Activated CD4-positive, alpha-beta T cell treated with anti-CD3 and anti-CD28 coated beads, Interleukin-2, Interleukin-6, amounts not matched to agents 100 ng/mL and 50 ng/mL, durations not matched to agents 16 hours and 8 hours (primary cell): ENCODE results near the gene ATAD2B.
"Not testable (repeated sequence)": the region's sequence is repeated elsewhere in the genome, so short reads cannot be mapped to it uniquely, and the experiment has no call there.

ENCODE experiments used
- DNase-seq: peaks from one replicate; pipeline ENCODE4 v3.0.0-alpha.2; 2020

The ATAD2B gene

GRCh38 chr2:23782646-23783045 is 144.3 kb downstream of the ATAD2B start:
- no peak for DNase-seq

GRCh38 chr2:23782126-23782525 is 144.8 kb downstream of the ATAD2B start:
- DNase-seq = no peak

DNA sequence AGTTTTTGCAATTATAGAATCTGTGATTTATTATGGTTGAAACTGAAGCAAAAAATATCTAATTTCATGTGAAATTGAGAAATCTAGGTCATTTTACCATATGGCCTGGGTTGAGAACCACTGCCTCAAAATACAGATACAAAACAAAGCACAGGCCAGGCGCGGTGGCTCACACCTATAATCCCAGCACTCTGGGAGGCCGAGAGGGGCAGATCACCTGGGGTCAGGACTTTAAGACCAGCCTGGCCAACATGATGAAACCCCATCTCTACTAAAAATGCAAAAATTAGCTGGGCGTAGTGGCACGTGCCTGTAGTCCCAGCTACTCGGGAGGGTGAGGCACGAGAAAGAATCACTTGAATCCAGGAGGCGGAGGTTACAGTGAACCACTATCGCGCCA is 146.5 kb downstream of the ATAD2B start:
- DNase-seq = not testable (repeated sequence)

- DNase-seq = no peak
These were observed 149.1 kb downstream of the ATAD2B start for GRCh38 chr2:23777826-23778225.

GRCh38 chr2:23776021-23776420 is 150.9 kb downstream of the ATAD2B start:
- DNase-seq = no peak

DNA sequence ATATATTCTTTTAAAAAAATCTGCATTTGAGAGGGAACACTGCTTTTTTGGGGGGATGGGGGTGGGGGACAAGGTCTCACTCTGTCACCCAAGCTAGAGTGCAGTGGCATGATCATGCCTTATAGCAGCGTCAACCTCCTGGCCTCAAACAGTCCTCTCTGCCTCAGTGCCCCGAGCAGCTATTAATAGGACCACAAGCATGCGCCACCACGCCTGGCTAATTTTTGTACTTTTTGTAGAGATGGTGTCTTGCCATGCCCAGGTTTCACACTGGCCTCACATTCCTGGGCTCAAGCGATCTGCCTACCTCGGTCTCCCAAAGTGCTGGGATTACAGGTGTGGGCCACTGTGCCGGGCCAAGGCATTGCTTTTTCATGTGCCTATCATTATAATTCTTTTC is 154.2 kb downstream of the ATAD2B start:
- no peak for DNase-seq

DNA sequence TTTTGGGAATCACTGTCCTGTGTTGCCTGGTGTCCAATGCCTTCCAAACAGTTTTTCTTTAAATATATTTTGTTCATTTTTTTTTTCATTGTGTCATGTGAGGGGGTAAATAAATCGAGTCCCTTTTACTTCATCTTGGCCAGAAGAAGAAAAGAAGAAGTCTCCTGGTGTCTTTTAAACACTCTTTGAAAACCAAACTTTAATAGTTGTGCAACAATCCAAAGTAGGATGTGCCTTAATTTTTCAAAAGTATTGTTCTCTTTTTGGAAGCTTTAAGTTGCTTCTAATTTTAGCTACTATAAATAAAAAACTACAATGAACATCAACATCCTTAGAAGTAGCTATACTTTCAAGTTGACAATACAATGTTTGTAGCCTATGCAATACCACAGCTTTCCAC is 154.9 kb downstream of the ATAD2B start:
- DNase-seq = no peak

DNA sequence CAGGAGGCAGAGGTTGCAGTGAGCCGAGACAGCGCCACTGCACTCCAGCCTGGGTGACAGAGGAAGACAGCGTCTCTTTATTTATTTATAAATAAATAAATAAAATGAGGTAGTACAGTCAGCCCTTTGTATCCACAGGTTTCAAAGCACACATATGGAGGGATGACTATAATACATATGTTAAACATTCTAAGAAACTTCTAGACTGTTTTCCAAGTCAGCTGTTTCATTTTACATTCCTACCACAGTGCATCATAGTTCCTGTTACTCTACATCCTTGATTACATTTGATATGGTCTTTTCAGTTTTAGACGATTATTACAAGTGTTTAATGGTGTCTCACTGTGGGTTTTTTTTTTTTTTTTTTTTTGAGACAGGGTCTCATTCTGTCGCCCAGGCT is 157.6 kb downstream of the ATAD2B start:
- DNase-seq = no peak

DNA sequence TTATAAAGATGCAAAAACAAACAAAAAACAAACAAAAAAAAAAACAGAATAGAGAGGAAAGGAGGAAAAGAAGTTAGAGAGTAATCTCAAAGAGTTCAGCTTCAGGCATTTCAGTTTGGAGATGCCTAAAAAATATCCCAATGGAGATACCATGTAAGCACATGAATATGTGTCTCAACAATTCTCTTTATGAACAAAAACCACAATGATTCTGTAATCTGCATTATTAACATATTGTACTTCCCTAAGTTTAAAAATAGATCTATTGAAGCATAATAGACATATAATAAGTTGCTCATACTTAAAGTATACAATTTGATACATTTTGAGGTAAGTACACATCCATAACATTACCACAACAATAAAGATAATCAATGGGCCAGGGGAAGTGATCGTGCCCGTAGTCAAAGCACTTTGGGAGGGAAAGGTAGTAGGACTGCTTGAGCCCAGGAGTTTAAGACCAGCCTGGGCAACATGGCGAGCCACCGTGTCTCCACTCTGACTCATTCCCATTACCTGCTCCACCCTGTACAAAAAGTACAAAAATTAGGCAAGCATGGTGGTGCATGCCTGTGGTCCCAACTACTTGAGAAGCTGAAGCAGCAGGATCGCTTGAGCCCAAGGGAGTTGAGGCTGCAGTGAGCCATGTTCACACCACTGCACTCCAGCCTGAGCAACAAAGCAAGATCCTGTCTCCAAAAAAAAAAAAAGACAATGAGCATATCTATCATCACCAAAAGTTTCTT is 158.9 kb downstream of the ATAD2B start:
- DNase-seq = no peak

GRCh38 chr2:23762141-23762540 is 164.8 kb downstream of the ATAD2B start:
- DNase-seq = no peak

DNA sequence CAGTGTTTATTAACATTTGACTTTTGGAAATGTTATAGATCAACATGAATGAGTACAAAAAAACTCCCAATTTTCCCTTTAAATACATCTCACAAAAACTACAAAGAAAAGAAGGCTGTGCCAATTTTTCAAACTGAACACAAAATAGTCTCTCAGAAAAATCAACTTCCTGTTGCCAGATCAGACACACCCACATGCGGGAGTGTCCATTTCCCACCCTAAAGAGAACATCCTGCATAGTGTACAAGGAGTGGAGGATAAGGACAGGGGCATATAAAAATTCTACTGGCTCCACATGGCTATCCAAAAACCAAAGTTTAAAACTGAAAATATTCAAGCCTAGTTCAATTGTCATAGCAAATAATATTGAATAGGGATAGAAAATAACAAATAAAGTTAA is 165.3 kb downstream of the ATAD2B start:
- DNase-seq = no peak

- no peak for DNase-seq
These were observed 166.2 kb downstream of the ATAD2B start for GRCh38 chr2:23760736-23761135.

GRCh38 chr2:23757686-23758433 is 169.1 kb downstream of the ATAD2B start:
- no peak for DNase-seq

- no peak for DNase-seq
These were observed 170.2 kb downstream of the ATAD2B start for GRCh38 chr2:23756593-23757292.

DNA sequence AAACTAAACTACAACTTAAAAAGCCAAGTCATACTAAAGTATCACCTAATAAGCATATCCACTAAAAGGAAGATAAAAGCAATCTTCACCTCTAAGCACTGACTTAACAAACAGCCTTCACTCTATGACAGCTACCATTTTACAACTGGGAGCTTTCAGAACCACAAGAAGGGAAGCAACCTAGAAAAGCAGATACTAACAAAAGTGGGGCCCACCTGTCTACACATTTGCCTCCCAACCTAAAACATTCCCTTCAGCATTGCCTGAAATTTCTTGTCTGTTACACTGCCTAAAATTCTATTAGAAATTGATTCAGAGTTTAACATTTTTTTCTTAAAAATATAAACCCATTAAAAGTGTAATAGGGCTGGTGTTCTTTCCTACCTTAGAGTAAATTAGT is 172.0 kb downstream of the ATAD2B start:
- no peak for DNase-seq

DNA sequence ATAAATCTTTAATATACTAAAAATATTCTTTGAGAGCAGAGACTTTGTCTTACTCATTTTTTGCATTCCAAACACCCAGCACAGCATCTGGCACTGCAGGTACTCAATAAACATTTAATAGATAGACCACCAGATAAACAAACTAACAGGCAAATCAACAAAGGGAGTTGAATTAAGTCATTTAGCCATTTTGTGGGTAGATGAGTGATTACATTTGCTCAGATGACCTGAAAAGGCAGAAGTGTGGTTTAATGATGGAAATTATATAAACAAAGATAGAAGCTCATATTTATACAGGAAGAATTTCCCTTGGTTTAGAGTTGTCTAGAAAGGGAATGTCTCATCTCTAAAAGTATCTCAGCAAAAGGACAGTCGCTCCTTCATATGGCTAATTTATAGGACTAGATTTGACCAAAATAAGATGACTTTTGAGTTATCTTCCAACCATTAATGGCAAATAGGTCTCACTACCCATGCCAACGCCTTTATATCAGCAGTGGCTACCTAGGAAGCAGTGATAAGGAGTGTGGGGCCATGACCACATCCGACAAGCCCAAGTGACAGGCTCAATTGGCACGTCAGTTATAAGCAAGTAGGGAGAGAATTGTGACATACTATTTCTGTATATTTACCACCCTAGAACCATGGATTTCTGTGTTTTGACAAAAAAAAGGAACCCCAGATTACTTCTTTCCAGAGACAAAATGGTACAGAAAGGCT is 173.5 kb downstream of the ATAD2B start:
- DNase-seq = no peak

GRCh38 chr2:23751747-23752265 is 175.1 kb downstream of the ATAD2B start:
- DNase-seq = no peak

GRCh38 chr2:23746141-23746863 is 180.6 kb downstream of the ATAD2B start:
- DNase-seq = no peak

DNA sequence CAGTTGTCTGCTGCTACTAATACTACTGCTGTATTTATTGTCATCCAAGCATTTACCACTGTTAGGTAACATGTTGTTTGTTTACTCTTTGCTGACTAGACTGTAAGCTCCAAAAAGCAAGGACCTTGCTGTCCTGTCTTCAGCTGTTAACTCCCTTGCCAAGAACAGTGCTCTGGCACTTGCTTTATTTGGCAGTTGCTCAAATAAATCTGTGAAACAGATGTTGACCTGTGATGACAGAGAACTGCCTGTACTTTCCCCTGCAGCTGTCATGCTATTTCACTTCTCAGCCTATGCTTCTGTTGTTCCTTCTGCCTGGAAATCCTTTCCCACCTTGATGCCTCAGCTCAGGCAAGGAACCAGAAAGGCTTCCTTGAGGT is 181.2 kb downstream of the ATAD2B start:
- DNase-seq = no peak

GRCh38 chr2:23745068-23745725 is 181.7 kb downstream of the ATAD2B start:
- DNase-seq = no peak

GRCh38 chr2:23736783-23737182 is 190.1 kb downstream of the ATAD2B start:
- not testable (repeated sequence) for DNase-seq

- DNase-seq = no peak
These were observed 192.5 kb downstream of the ATAD2B start for GRCh38 chr2:23734416-23734815.
